KMS-11 (cell line): Measurements from ENCODE around the gene C1QTNF1.

Source experiments
- H2AFZ ChIP-seq: fragments of 200-600 bp; sonication (generic); 2 replicates; pipeline ENCODE4 v1.6.1; 2016; ENCODE audit warnings: antibody characterized with exemption, mixed run types, low read depth
- H3K27ac ChIP-seq: fragments of 200-600 bp; sonication (generic); 2 replicates; pipeline ENCODE4 v1.6.1; 2016; ENCODE audit warnings: mild to moderate bottlenecking, mixed run types
- H3K27me3 ChIP-seq: fragments of 200-600 bp; sonication (generic); 2 replicates; pipeline ENCODE4 v1.6.1; 2017; ENCODE audit warnings: mild to moderate bottlenecking, low read depth, mixed run types, moderate library complexity; ENCODE audit not compliant: insufficient read depth
- H3K36me3 ChIP-seq: fragments of 200-600 bp; sonication (generic); 2 replicates; pipeline ENCODE4 v1.6.1; 2017; ENCODE audit warnings: mild to moderate bottlenecking, mixed run types; ENCODE audit not compliant: insufficient read depth
- H3K4me1 ChIP-seq: fragments of 200-600 bp; sonication (generic); 2 replicates; pipeline ENCODE4 v1.6.1; 2016; ENCODE audit warnings: mild to moderate bottlenecking, low read depth, mixed run types; ENCODE audit not compliant: poor library complexity, severe bottlenecking
- H3K4me2 ChIP-seq: fragments of 200-600 bp; sonication (generic); 2 replicates; pipeline ENCODE4 v1.7.0; 2016; ENCODE audit warnings: mild to moderate bottlenecking, mixed run types
- H3K4me3 ChIP-seq: fragments of 200-600 bp; sonication (generic); IDR thresholded peaks from 2 replicates; pipeline ENCODE4 v1.6.1; 2017; ENCODE audit warnings: low read depth, low read length, mixed read lengths; ENCODE audit not compliant: insufficient read depth
- H3K79me2 ChIP-seq: fragments of 200-600 bp; sonication (generic); 2 replicates; pipeline ENCODE4 v1.6.1; 2016; ENCODE audit warnings: low read depth, mixed run types; ENCODE audit not compliant: insufficient read depth
- H3K9ac ChIP-seq: fragments of 200-600 bp; sonication (generic); 2 replicates; pipeline ENCODE4 v1.6.1; 2016; ENCODE audit warnings: mild to moderate bottlenecking, mixed run types
- H4K20me1 ChIP-seq: fragments of 200-600 bp; sonication (generic); 2 replicates; pipeline ENCODE4 v1.6.1; 2016; ENCODE audit warnings: mild to moderate bottlenecking, mixed run types; ENCODE audit not compliant: insufficient read depth
- CTCF ChIP-seq: fragments of 200-600 bp; sonication (generic); conservative IDR thresholded peaks from 2 replicates; pipeline ENCODE4 v1.6.1; 2017; ENCODE audit warnings: low read depth, mild to moderate bottlenecking, antibody characterized with exemption, low read length, moderate library complexity, mixed read lengths

Gene C1QTNF1

GRCh38 chr17:79047291-79047920, 23.4 kb downstream of the C1QTNF1 start:
- Histone ChIP-seq H3K79me2 (no peaks in the 10 kb centered on the region), H3K4me2 (no peak overlapping the region), H3K4me3 (no peak overlapping the region), H3K36me3 (no peaks in the 10 kb centered on the region), H3K4me1 (no peaks in the 10 kb centered on the region), H3K27ac (no peak overlapping the region), H3K27me3 (peaks cover 92% of the 10 kb centered on the region), H4K20me1 (no peaks in the 10 kb centered on the region), H3K9ac (no peak overlapping the region), H2AFZ (no peak overlapping the region)
- TF ChIP-seq CTCF = no peak

DNA sequence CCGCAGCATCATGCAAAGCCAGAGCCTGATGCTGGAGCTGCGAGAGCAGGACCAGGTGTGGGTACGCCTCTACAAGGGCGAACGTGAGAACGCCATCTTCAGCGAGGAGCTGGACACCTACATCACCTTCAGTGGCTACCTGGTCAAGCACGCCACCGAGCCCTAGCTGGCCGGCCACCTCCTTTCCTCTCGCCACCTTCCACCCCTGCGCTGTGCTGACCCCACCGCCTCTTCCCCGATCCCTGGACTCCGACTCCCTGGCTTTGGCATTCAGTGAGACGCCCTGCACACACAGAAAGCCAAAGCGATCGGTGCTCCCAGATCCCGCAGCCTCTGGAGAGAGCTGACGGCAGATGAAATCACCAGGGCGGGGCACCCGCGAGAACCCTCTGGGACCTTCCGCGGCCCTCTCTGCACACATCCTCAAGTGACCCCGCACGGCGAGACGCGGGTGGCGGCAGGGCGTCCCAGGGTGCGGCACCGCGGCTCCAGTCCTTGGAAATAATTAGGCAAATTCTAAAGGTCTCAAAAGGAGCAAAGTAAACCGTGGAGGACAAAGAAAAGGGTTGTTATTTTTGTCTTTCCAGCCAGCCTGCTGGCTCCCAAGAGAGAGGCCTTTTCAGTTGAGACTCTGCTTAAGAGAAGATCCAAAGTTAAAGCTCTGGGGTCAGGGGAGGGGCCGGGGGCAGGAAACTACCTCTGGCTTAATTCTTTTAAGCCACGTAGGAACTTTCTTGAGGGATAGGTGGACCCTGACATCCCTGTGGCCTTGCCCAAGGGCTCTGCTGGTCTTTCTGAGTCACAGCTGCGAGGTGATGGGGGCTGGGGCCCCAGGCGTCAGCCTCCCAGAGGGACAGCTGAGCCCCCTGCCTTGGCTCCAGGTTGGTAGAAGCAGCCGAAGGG, 24.2 kb downstream of the C1QTNF1 start:
- Histone ChIP-seq H3K27me3 (peaks cover 86% of the 10 kb centered on the region), H3K79me2 (no peaks in the 10 kb centered on the region), H3K4me3 (no peak overlapping the region), H4K20me1 (no peaks in the 10 kb centered on the region), H3K36me3 (no peaks in the 10 kb centered on the region), H3K4me1 (no peaks in the 10 kb centered on the region), H3K4me2 (no peak overlapping the region), H3K9ac (no peak overlapping the region), H3K27ac (no peak overlapping the region), H2AFZ (no peak overlapping the region)
- no peak for TF ChIP-seq CTCF

DNA sequence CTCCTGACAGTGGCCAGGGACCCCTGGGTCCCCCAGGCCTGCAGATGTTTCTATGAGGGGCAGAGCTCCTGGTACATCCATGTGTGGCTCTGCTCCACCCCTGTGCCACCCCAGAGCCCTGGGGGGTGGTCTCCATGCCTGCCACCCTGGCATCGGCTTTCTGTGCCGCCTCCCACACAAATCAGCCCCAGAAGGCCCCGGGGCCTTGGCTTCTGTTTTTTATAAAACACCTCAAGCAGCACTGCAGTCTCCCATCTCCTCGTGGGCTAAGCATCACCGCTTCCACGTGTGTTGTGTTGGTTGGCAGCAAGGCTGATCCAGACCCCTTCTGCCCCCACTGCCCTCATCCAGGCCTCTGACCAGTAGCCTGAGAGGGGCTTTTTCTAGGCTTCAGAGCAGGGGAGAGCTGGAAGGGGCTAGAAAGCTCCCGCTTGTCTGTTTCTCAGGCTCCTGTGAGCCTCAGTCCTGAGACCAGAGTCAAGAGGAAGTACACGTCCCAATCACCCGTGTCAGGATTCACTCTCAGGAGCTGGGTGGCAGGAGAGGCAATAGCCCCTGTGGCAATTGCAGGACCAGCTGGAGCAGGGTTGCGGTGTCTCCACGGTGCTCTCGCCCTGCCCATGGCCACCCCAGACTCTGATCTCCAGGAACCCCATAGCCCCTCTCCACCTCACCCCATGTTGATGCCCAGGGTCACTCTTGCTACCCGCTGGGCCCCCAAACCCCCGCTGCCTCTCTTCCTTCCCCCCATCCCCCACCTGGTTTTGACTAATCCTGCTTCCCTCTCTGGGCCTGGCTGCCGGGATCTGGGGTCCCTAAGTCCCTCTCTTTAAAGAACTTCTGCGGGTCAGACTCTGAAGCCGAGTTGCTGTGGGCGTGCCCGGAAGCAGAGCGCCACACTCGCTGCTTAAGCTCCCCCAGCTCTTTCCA, 25.1 kb downstream of the C1QTNF1 start:
- H3K9ac ChIP-seq = no peak overlapping the region

More for the DNA sequence above, 25.1 kb downstream of the C1QTNF1 start:
- Histone ChIP-seq H3K27me3 (peaks cover 84% of the 10 kb centered on the region), H4K20me1 (no peaks in the 10 kb centered on the region), H3K4me1 (no peaks in the 10 kb centered on the region), H3K36me3 (no peaks in the 10 kb centered on the region), H3K27ac (no peak overlapping the region), H3K4me2 (no peak overlapping the region), H2AFZ (no peak overlapping the region), H3K79me2 (no peaks in the 10 kb centered on the region), H3K4me3 (no peak overlapping the region)
- TF ChIP-seq CTCF = no peak
